NT2/D1 (cell line): ENCODE results near the gene COBL.

Experiments used
- DNase-seq: peaks from one replicate; pipeline ENCODE4 v3.0.0-alpha.2; 2011; ENCODE audit warnings: low read depth, low spot score
- H3K27me3 ChIP-seq: 2 replicates; pipeline ENCODE4 v1.6.0; 2011; ENCODE audit warnings: mild to moderate bottlenecking; ENCODE audit not compliant: insufficient read length, insufficient read depth
- H3K36me3 ChIP-seq: 2 replicates; pipeline ENCODE4 v1.6.1; 2011; ENCODE audit warnings: mild to moderate bottlenecking, low read length, mixed read lengths; ENCODE audit not compliant: insufficient read depth, insufficient read length
- H3K4me1 ChIP-seq: 2 replicates; pipeline ENCODE4 v1.5.1; 2011; ENCODE audit not compliant: insufficient read depth, insufficient read length
- H3K4me3 ChIP-seq: 2 replicates; pipeline ENCODE4 v1.5.1; 2011; ENCODE audit warnings: low read depth; ENCODE audit not compliant: insufficient read length
- H3K9ac ChIP-seq: 2 replicates; pipeline ENCODE4 v1.6.0; 2011; ENCODE audit warnings: low read depth; ENCODE audit not compliant: insufficient read length
- H3K9me3 ChIP-seq: 2 replicates; pipeline ENCODE4 v1.5.1; 2011; ENCODE audit warnings: mild to moderate bottlenecking, low read length; ENCODE audit not compliant: insufficient read depth
- SUZ12 ChIP-seq: IDR thresholded peaks from 2 replicates; pipeline ENCODE4 v1.6.1; 2011; ENCODE audit not compliant: insufficient read length, insufficient read depth; ENCODE audit errors: extremely low read depth
- YY1 ChIP-seq: IDR thresholded peaks from 2 replicates; pipeline ENCODE4 v1.6.1; 2011; ENCODE audit not compliant: insufficient read length, insufficient read depth
- ZNF274 ChIP-seq: IDR thresholded peaks from 2 replicates; pipeline ENCODE4 v1.6.1; 2011; ENCODE audit warnings: mild to moderate bottlenecking, low read depth, low read length

Gene COBL

GRCh38 chr7:51255536-51256208, 60.9 kb downstream of the COBL start:
- no peak for DNase-seq
- H3K9ac ChIP-seq = no peak overlapping the region

GRCh38 chr7:51255036-51255435, 61.6 kb downstream of the COBL start:
- no peak for TF ChIP-seq ZNF274
- TF ChIP-seq SUZ12 = no peak
- no peak for TF ChIP-seq YY1
- H3K4me1 ChIP-seq = no peaks in the 10 kb centered on the region
- H3K9ac ChIP-seq = no peak overlapping the region
- DNase-seq = no peak
- no peaks in the 10 kb centered on the region for H3K9me3 ChIP-seq
- H3K36me3 ChIP-seq = no peaks in the 10 kb centered on the region
- no peaks in the 10 kb centered on the region for H3K27me3 ChIP-seq
- H3K4me3 ChIP-seq = no peak overlapping the region

More at GRCh38 chr7:51255536-51256208, 60.9 kb downstream of the COBL start:
- no peaks in the 10 kb centered on the region for H3K4me1 ChIP-seq
- H3K27me3 ChIP-seq = no peaks in the 10 kb centered on the region
- TF ChIP-seq ZNF274 (no peak), SUZ12 (no peak), YY1 (no peak)
- no peaks in the 10 kb centered on the region for H3K9me3 ChIP-seq
- H3K36me3 ChIP-seq = no peaks in the 10 kb centered on the region
- H3K4me3 ChIP-seq = no peak overlapping the region

- no peaks in the 10 kb centered on the region for H3K4me1 ChIP-seq
- TF ChIP-seq YY1 (no peak), ZNF274 (no peak), SUZ12 (no peak)
- no peak overlapping the region for H3K4me3 ChIP-seq
- no peak overlapping the region for H3K9ac ChIP-seq
- no peak for DNase-seq
- no peaks in the 10 kb centered on the region for H3K9me3 ChIP-seq
- H3K27me3 ChIP-seq = no peaks in the 10 kb centered on the region
- no peaks in the 10 kb centered on the region for H3K36me3 ChIP-seq
These were observed 63.5 kb downstream of the COBL start for GRCh38 chr7:51253157-51253556.

GRCh38 chr7:51251290-51251689, 65.3 kb downstream of the COBL start:
- Histone ChIP-seq H3K27me3 (no peaks in the 10 kb centered on the region), H3K9me3 (no peaks in the 10 kb centered on the region), H3K4me3 (no peak overlapping the region), H3K9ac (no peak overlapping the region), H3K36me3 (no peaks in the 10 kb centered on the region), H3K4me1 (no peaks in the 10 kb centered on the region)
- no peak for DNase-seq
- TF ChIP-seq SUZ12 = no peak
- TF ChIP-seq YY1 = no peak
- no peak for TF ChIP-seq ZNF274

DNA sequence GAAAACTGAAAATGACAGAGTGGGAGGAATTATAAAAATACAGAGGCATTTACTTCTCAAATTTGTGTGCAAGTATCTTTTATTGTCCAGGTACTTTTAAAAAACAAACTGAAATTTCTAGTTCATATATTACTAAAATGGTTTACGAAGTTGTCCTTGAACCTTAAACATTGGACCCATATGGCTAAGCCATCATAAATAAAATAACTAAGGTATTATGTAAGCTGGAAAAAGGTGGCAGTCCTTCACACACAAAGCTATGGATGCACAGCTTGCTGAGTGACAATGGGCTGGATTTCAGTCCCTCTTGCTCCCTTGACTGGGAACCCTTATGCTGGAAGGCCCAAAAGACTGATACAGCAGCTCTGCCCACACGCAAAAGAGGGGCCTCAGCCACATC, 66.1 kb downstream of the COBL start:
- no peak overlapping the region for H3K4me3 ChIP-seq
- no peaks in the 10 kb centered on the region for H3K9me3 ChIP-seq
- no peaks in the 10 kb centered on the region for H3K36me3 ChIP-seq
- H3K9ac ChIP-seq = no peak overlapping the region
- DNase-seq = no peak
- TF ChIP-seq YY1 (no peak), SUZ12 (no peak), ZNF274 (no peak)
- H3K27me3 ChIP-seq = no peaks in the 10 kb centered on the region
- H3K4me1 ChIP-seq = no peaks in the 10 kb centered on the region

DNA sequence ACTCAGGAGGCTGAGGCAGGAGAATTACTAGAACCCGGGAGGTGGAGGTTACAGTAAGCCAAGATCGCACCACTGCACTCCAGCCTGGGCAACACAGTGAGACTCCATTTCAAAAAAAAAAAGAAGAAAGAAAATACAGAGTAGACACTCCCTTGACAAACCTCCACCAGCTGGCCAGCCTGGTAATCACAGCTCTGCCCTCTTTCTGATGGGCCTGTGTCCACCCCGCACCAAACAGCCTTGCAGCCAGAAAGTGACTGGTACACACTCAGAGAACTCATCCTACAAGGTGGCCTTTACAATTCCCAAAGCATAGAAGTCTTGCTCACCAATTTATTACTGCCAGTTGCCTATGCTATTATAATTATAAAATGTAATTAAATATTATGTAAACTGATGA, 66.6 kb downstream of the COBL start:
- TF ChIP-seq ZNF274 (no peak), SUZ12 (no peak), YY1 (no peak)
- Histone ChIP-seq H3K36me3 (no peaks in the 10 kb centered on the region), H3K9ac (no peak overlapping the region), H3K9me3 (no peaks in the 10 kb centered on the region), H3K27me3 (no peaks in the 10 kb centered on the region), H3K4me3 (no peak overlapping the region), H3K4me1 (no peaks in the 10 kb centered on the region)
- no peak for DNase-seq

- H3K4me1 ChIP-seq = no peaks in the 10 kb centered on the region
- no peaks in the 10 kb centered on the region for H3K27me3 ChIP-seq
- H3K36me3 ChIP-seq = no peaks in the 10 kb centered on the region
- DNase-seq = no peak
- TF ChIP-seq YY1 (no peak), ZNF274 (no peak), SUZ12 (no peak)
- H3K9me3 ChIP-seq = no peaks in the 10 kb centered on the region
- no peak overlapping the region for H3K9ac ChIP-seq
- no peak overlapping the region for H3K4me3 ChIP-seq
These were observed 67.2 kb downstream of the COBL start for GRCh38 chr7:51249187-51249945.
